ENCODE data around the gene ECSIT. TPM values are rescaled to one million over a fixed set of nuclear protein-coding genes. Genes with fewer than 3 reads are reported as not detected.
"Not testable (repeated sequence)": the region's sequence is repeated elsewhere in the genome, so short reads cannot be mapped to it uniquely, and the experiment has no call there.

ECSIT gene
- polyA plus RNA-seq, 6 donors from 2014 or later = 29.7 to 51.2 (median 34.5) TPM

GRCh38 chr19:11475343-11475742 lies 53.6 kb downstream of the ECSIT start:
- ATAC-seq (ENCODE audit: low read depth in 2 of 2); H3K4me3 Mint-ChIP-seq; DNase-seq: not testable (repeated sequence)

GRCh38 chr19:11473725-11474124 lies 55.2 kb downstream of the ECSIT start:
- H3K9me3 Mint-ChIP-seq = peaks cover 0 to 3% (median 0%) of the 10 kb centered on the region in 7 donors
- H3K4me3 Mint-ChIP-seq = no peak overlapping the region
- peaks cover 0 to 4% of the 10 kb centered on the region in 2 donors for H3K36me3 Mint-ChIP-seq
- DNase-seq = no peak
- H3K27ac Mint-ChIP-seq = no peak overlapping the region
- ATAC-seq (ENCODE audit: low read depth in 2 of 2) = no peak
- H3K27me3 Mint-ChIP-seq = peaks cover 17 to 42% (median 28%) of the 10 kb centered on the region in 3 donors
- H3K4me1 Mint-ChIP-seq = peaks cover 3 to 4% (median 3%) of the 10 kb centered on the region in 3 donors

More at GRCh38 chr19:11475343-11475742, 53.6 kb downstream of the ECSIT start:
- not testable (repeated sequence) for H3K9me3 Mint-ChIP-seq, H3K4me1 Mint-ChIP-seq, H3K27ac Mint-ChIP-seq, H3K36me3 Mint-ChIP-seq
- H3K27me3 Mint-ChIP-seq = peaks cover 18 to 45% (median 35%) of the 10 kb centered on the region in 3 donors

GRCh38 chr19:11468266-11468845 lies 60.6 kb downstream of the ECSIT start:
- H3K36me3 Mint-ChIP-seq; H3K4me1 Mint-ChIP-seq; DNase-seq; H3K9me3 Mint-ChIP-seq; H3K27ac Mint-ChIP-seq; ATAC-seq (ENCODE audit: low read depth in 2 of 2); H3K4me3 Mint-ChIP-seq: not testable (repeated sequence)
- peaks cover 12 to 29% (median 14%) of the 10 kb centered on the region in 3 donors for H3K27me3 Mint-ChIP-seq

- no peak overlapping the region for H3K4me3 Mint-ChIP-seq
- no peaks in the 10 kb centered on the region for H3K4me1 Mint-ChIP-seq
- DNase-seq (no peak), ATAC-seq (ENCODE audit: low read depth in 2 of 2) (no peak)
- H3K27ac Mint-ChIP-seq = peak overlapping the region in 1 of 6 donors; percentile 14
- H3K36me3 Mint-ChIP-seq = no peaks in the 10 kb centered on the region
- H3K9me3 Mint-ChIP-seq = no peaks in the 10 kb centered on the region
- H3K27me3 Mint-ChIP-seq = peaks cover 4 to 21% (median 7%) of the 10 kb centered on the region in 3 donors
Measured at GRCh38 chr19:11465600-11465999, 63.3 kb downstream of the ECSIT start.

- Mint-ChIP-seq H3K4me3 (no peak overlapping the region), H3K27me3 (peaks cover 11 to 29% (median 14%) of the 10 kb centered on the region in 3 donors), H3K9me3 (peaks cover 0 to 1% (median 0%) of the 10 kb centered on the region in 7 donors), H3K27ac (no peak overlapping the region), H3K4me1 (no peaks in the 10 kb centered on the region), H3K36me3 (no peaks in the 10 kb centered on the region)
- DNase-seq (no peak), ATAC-seq (ENCODE audit: low read depth in 2 of 2) (no peak)
Measured at GRCh38 chr19:11464333-11465265, 64.3 kb downstream of the ECSIT start.

GRCh38 chr19:11463391-11463790 lies 65.5 kb downstream of the ECSIT start:
- peak overlapping the region in 1 of 8 donors; percentile 75 for H3K4me3 Mint-ChIP-seq

GRCh38 chr19:11461453-11461852 lies 67.5 kb downstream of the ECSIT start:
- ATAC-seq (ENCODE audit: low read depth in 2 of 2) (no peak), DNase-seq (no peak)
- H3K36me3 Mint-ChIP-seq = no peaks in the 10 kb centered on the region
- H3K4me3 Mint-ChIP-seq = no peak overlapping the region
- H3K9me3 Mint-ChIP-seq = peaks cover 0 to 1% (median 0%) of the 10 kb centered on the region in 7 donors
- no peak overlapping the region for H3K27ac Mint-ChIP-seq
- no peaks in the 10 kb centered on the region for H3K4me1 Mint-ChIP-seq
- H3K27me3 Mint-ChIP-seq = peaks cover 5 to 30% (median 23%) of the 10 kb centered on the region in 3 donors

More at GRCh38 chr19:11463391-11463790, 65.5 kb downstream of the ECSIT start:
- Mint-ChIP-seq H3K36me3 (no peaks in the 10 kb centered on the region), H3K27ac (peak overlapping the region in 1 of 6 donors; percentile 38), H3K4me1 (no peaks in the 10 kb centered on the region), H3K9me3 (peaks cover 0 to 1% (median 0%) of the 10 kb centered on the region in 7 donors), H3K27me3 (peaks cover 10 to 31% (median 19%) of the 10 kb centered on the region in 3 donors)
- DNase-seq = no peak
- ATAC-seq (ENCODE audit: low read depth in 2 of 2) = peak in 1 of 2 donors; percentile 20

- no peak for ATAC-seq (ENCODE audit: low read depth in 2 of 2)
- no peaks in the 10 kb centered on the region for H3K36me3 Mint-ChIP-seq
- H3K4me1 Mint-ChIP-seq = no peaks in the 10 kb centered on the region
- H3K27me3 Mint-ChIP-seq = peaks cover 5 to 25% (median 23%) of the 10 kb centered on the region in 3 donors
- no peak overlapping the region for H3K4me3 Mint-ChIP-seq
- H3K9me3 Mint-ChIP-seq = peaks cover 0 to 1% (median 0%) of the 10 kb centered on the region in 7 donors
- H3K27ac Mint-ChIP-seq = peak overlapping the region in 1 of 6 donors; percentile 75
- no peak for DNase-seq
Measured at GRCh38 chr19:11460207-11460606, 68.7 kb downstream of the ECSIT start.

- not testable (repeated sequence) for DNase-seq; H3K9me3 Mint-ChIP-seq; H3K36me3 Mint-ChIP-seq; ATAC-seq (ENCODE audit: low read depth in 2 of 2); H3K4me3 Mint-ChIP-seq; H3K4me1 Mint-ChIP-seq
- H3K27ac Mint-ChIP-seq = peak overlapping the region in 2 of 6 donors; percentile 47 to 49
- H3K27me3 Mint-ChIP-seq = peaks cover 5 to 25% (median 23%) of the 10 kb centered on the region in 3 donors
Measured at GRCh38 chr19:11458912-11459311, 70.0 kb downstream of the ECSIT start.

- Mint-ChIP-seq H3K36me3 (no peaks in the 10 kb centered on the region), H3K4me3 (no peak overlapping the region), H3K27ac (peak overlapping the region in 1 of 6 donors; percentile 49), H3K4me1 (peaks cover 0 to 1% (median 0%) of the 10 kb centered on the region in 3 donors), H3K9me3 (peaks cover 0 to 1% (median 0%) of the 10 kb centered on the region in 7 donors), H3K27me3 (peaks cover 5 to 25% (median 23%) of the 10 kb centered on the region in 3 donors)
- DNase-seq = no peak
- ATAC-seq (ENCODE audit: low read depth in 2 of 2) = no peak
Measured at GRCh38 chr19:11458236-11458900, 70.6 kb downstream of the ECSIT start.

GRCh38 chr19:11457831-11458230 lies 71.1 kb downstream of the ECSIT start:
- peaks cover 0 to 4% (median 0%) of the 10 kb centered on the region in 3 donors for H3K4me1 Mint-ChIP-seq
- DNase-seq (no peak), ATAC-seq (ENCODE audit: low read depth in 2 of 2) (no peak)
- no peak overlapping the region for H3K27ac Mint-ChIP-seq
- H3K36me3 Mint-ChIP-seq = no peaks in the 10 kb centered on the region
- H3K9me3 Mint-ChIP-seq = peaks cover 0 to 1% (median 0%) of the 10 kb centered on the region in 7 donors
- H3K4me3 Mint-ChIP-seq = no peak overlapping the region
- peaks cover 5 to 25% (median 23%) of the 10 kb centered on the region in 3 donors for H3K27me3 Mint-ChIP-seq

- ATAC-seq (ENCODE audit: low read depth in 2 of 2) = no peak
- Mint-ChIP-seq H3K36me3 (no peaks in the 10 kb centered on the region), H3K27me3 (peaks cover 5 to 30% (median 23%) of the 10 kb centered on the region in 3 donors), H3K4me1 (peaks cover 0 to 6% (median 5%) of the 10 kb centered on the region in 3 donors), H3K27ac (no peak overlapping the region), H3K9me3 (peaks cover 0 to 1% (median 0%) of the 10 kb centered on the region in 7 donors), H3K4me3 (no peak overlapping the region)
- no peak for DNase-seq
Measured at GRCh38 chr19:11457115-11457514, 71.8 kb downstream of the ECSIT start.

- Mint-ChIP-seq H3K27ac (no peak overlapping the region), H3K4me3 (peak overlapping the region in 1 of 8 donors; percentile 30), H3K9me3 (peaks cover 0 to 1% (median 0%) of the 10 kb centered on the region in 7 donors), H3K4me1 (peaks cover 0 to 7% (median 6%) of the 10 kb centered on the region in 3 donors), H3K27me3 (peaks cover 5 to 30% (median 23%) of the 10 kb centered on the region in 3 donors), H3K36me3 (no peaks in the 10 kb centered on the region)
- ATAC-seq (ENCODE audit: low read depth in 2 of 2) (no peak), DNase-seq (no peak)
Measured at GRCh38 chr19:11456659-11457058, 72.3 kb downstream of the ECSIT start.

Data from naive B cell (primary cell).